ENCODE results near the gene C19orf47. TPM values are rescaled to one million over a fixed set of nuclear protein-coding genes. Genes with fewer than 3 reads are reported as not detected.

Gene C19orf47
- total and polyA plus RNA-seq, 2 donors (not counting 1 experiment from before 2014, with no cell fraction given), result 5.1 to 9.1 TPM

- H2AFZ ChIP-seq (ENCODE audit: low read length), result no peak overlapping the region
- no peaks in the 10 kb centered on the region for H3K36me3 ChIP-seq (ENCODE audit: control insufficient read depth, insufficient read depth, low read length)
- H3K79me2 ChIP-seq (ENCODE audit: control insufficient read depth, insufficient read depth, low read length), result peaks cover 29% of the 10 kb centered on the region
- no peaks in the 10 kb centered on the region for H3K9me3 ChIP-seq (ENCODE audit: control insufficient read depth, insufficient read depth, low read depth, low read length)
- no peaks in the 10 kb centered on the region for H3K4me1 ChIP-seq (ENCODE audit: control insufficient read depth, extremely low read depth, insufficient read depth, low read length)
- DNase-seq (ENCODE audit: low read depth in 2 of 2), result no peak
- H3K4me3 ChIP-seq (replicated peaks in 1 of 4; ENCODE audit: control extremely low read depth in 1 of 4, insufficient read depth in 1 of 4, low read depth in 3 of 4, low read length in 4 of 4), result no peak overlapping the region
- TF ChIP-seq EZH2 (IDR thresholded peaks at IDR 0.05; ENCODE audit: low read length, missing control alignments), result no peak
- no peak for TF ChIP-seq CTCF (conservative IDR thresholded peaks at IDR 0.05 in 1 of 2, IDR thresholded peaks at IDR 0.05 in 1 of 2; ENCODE audit: low read depth in 1 of 2, low read length in 2 of 2)
- H3K4me2 ChIP-seq (ENCODE audit: extremely low read depth, insufficient read depth, low read length), result no peak overlapping the region
- H4K20me1 ChIP-seq (ENCODE audit: control insufficient read depth, extremely low read depth, insufficient read depth, low read length), result no peaks in the 10 kb centered on the region
- H3K27ac ChIP-seq (ENCODE audit: insufficient read depth, low read length), result no peak overlapping the region
- H3K27me3 ChIP-seq (ENCODE audit: control insufficient read depth, insufficient read depth, low read length), result no peaks in the 10 kb centered on the region
- no peak overlapping the region for H3K9ac ChIP-seq (ENCODE audit: insufficient read depth, low read length)
Measured at GRCh38 chr19:40344422-40344821, 3.8 kb downstream of the C19orf47 start.

GRCh38 chr19:40342644-40343311, 5.4 kb downstream of the C19orf47 start:
- Histone ChIP-seq H3K79me2 (ENCODE audit: control insufficient read depth, insufficient read depth, low read length) (peaks cover 24% of the 10 kb centered on the region), H3K4me3 (replicated peaks in 1 of 4; ENCODE audit: control extremely low read depth in 1 of 4, insufficient read depth in 1 of 4, low read depth in 3 of 4, low read length in 4 of 4) (no peak overlapping the region), H3K27ac (ENCODE audit: insufficient read depth, low read length) (no peak overlapping the region), H3K4me1 (ENCODE audit: control insufficient read depth, extremely low read depth, insufficient read depth, low read length) (no peaks in the 10 kb centered on the region), H3K9me3 (ENCODE audit: control insufficient read depth, insufficient read depth, low read depth, low read length) (no peaks in the 10 kb centered on the region), H3K4me2 (ENCODE audit: extremely low read depth, insufficient read depth, low read length) (no peak overlapping the region), H4K20me1 (ENCODE audit: control insufficient read depth, extremely low read depth, insufficient read depth, low read length) (no peaks in the 10 kb centered on the region), H2AFZ (ENCODE audit: low read length) (no peak overlapping the region), H3K27me3 (ENCODE audit: control insufficient read depth, insufficient read depth, low read length) (no peaks in the 10 kb centered on the region), H3K36me3 (ENCODE audit: control insufficient read depth, insufficient read depth, low read length) (peaks cover 2% of the 10 kb centered on the region), H3K9ac (ENCODE audit: insufficient read depth, low read length) (no peak overlapping the region)
- no peak for TF ChIP-seq EZH2 (IDR thresholded peaks at IDR 0.05; ENCODE audit: low read length, missing control alignments)
- no peak for TF ChIP-seq CTCF (conservative IDR thresholded peaks at IDR 0.05 in 1 of 2, IDR thresholded peaks at IDR 0.05 in 1 of 2; ENCODE audit: low read depth in 1 of 2, low read length in 2 of 2)
- DNase-seq (ENCODE audit: low read depth in 2 of 2), result no peak

- no peak for DNase-seq (ENCODE audit: low read depth in 2 of 2)
Measured at GRCh38 chr19:40341601-40342482, 6.4 kb downstream of the C19orf47 start.

More at GRCh38 chr19:40341601-40342482, 6.4 kb downstream of the C19orf47 start:
- H3K36me3 ChIP-seq (ENCODE audit: control insufficient read depth, insufficient read depth, low read length), result peaks cover 2% of the 10 kb centered on the region
- TF ChIP-seq EZH2 (IDR thresholded peaks at IDR 0.05; ENCODE audit: low read length, missing control alignments) (no peak), CTCF (conservative IDR thresholded peaks at IDR 0.05 in 1 of 2, IDR thresholded peaks at IDR 0.05 in 1 of 2; ENCODE audit: low read depth in 1 of 2, low read length in 2 of 2) (no peak)
- peak overlapping the region; percentile 2 for H3K9ac ChIP-seq (ENCODE audit: insufficient read depth, low read length)
- no peak overlapping the region for H2AFZ ChIP-seq (ENCODE audit: low read length)
- no peaks in the 10 kb centered on the region for H3K4me1 ChIP-seq (ENCODE audit: control insufficient read depth, extremely low read depth, insufficient read depth, low read length)
- no peaks in the 10 kb centered on the region for H3K27me3 ChIP-seq (ENCODE audit: control insufficient read depth, insufficient read depth, low read length)
- no peak overlapping the region for H3K4me2 ChIP-seq (ENCODE audit: extremely low read depth, insufficient read depth, low read length)
- H3K4me3 ChIP-seq (replicated peaks in 1 of 4; ENCODE audit: control extremely low read depth in 1 of 4, insufficient read depth in 1 of 4, low read depth in 3 of 4, low read length in 4 of 4), result no peak overlapping the region
- H3K9me3 ChIP-seq (ENCODE audit: control insufficient read depth, insufficient read depth, low read depth, low read length), result no peaks in the 10 kb centered on the region
- H3K27ac ChIP-seq (ENCODE audit: insufficient read depth, low read length), result peak overlapping the region; percentile 51
- H3K79me2 ChIP-seq (ENCODE audit: control insufficient read depth, insufficient read depth, low read length), result peaks cover 18% of the 10 kb centered on the region
- H4K20me1 ChIP-seq (ENCODE audit: control insufficient read depth, extremely low read depth, insufficient read depth, low read length), result no peaks in the 10 kb centered on the region

Measured in fibroblast of lung (primary cell).